Measurements from ENCODE around the gene RPP30.

RPP30 gene

DNA sequence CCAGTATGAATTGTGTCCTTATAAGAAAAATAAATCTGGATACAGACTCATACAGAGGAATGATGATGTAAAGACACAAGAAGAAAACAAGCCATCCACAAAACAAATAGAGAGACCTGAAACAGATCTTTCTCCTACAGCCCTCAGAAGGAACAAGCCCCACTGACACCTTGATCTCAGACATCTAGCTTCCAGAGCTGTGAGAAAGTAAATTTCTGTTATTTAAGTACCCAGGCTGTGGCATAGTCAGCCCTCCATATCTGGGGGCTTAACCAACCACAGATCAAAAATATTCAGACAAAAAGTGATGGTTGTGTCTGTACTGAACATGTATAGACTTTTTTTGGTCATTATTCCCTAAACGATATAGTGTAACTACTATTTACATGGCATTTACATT is 73.0 kb downstream of the RPP30 start:
- no peak for DNase-seq (ENCODE audit: low read depth in 2 of 2)

DNA sequence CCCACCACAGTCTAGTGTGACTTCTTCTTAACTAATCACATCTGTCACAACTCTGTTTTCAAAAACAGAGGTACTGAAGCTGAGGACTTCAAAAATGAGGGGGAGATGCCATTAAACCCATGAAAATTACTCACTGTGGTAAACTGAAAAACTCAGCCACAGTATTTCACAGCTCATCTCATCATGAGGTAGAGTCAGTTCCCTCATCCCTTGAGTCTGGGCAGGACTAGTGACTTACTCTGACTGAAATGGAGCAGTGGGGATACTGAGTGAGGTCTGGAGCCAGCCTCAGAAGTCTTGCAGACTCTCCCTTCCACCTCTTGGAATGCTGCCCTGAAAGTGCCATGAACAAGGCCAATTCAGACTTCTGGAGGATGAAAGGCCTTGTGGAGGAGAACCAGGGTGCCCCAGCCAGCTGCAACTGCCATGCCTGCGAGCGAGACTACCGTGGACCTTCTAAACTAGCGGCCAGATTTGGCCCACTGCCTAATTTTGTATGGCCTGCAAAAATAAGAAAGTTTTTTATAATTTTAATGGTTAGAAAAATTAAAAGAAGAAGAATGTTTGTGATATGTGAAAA is 73.8 kb downstream of the RPP30 start:
- no peak for DNase-seq (ENCODE audit: low read depth in 2 of 2)

DNA sequence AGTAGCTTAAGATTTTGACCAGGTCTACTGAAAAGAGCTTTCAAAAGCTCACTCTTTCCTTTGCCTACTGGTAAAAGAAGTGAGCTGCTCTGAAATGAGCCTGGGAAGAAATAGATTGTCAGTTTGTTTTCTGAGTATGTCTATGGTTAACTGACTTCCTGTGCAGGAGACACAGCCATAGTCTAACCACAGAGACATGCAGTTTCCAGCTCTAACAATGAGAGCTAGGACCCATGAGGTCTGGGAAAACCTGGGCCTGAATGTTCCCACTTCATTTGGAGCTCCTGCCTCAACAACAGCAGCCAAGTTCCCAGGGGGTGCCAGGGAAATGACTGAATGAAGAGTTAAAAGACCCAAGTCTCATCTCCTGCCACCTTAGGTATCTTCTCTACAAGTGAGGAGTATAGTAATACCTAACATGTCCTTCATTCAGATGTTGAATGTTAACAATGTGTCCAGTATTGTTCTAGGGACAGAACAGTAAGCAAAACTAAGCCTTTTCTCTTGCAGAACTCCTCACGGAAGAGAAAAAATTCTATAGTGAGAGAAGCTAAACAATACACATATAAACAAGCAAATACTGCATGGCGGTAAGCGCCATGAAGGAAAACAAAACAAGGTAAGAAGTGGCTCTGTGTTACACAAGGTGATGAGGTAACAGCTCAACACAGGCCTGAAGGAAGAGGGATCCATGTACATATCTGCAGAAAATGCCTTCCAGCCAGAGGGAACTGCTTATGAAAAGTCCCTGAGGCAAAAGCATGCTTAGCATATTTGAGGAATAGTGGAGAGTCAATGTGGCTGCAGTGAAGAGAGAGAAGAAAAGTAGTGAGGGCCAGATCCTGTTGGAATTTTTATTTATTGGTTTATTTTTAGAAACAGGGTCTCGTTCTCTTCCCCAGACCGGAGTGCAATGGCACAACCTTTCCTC is 75.5 kb downstream of the RPP30 start:
- peak in 1 of 2 experiments; percentile 28 for DNase-seq (ENCODE audit: low read depth in 2 of 2)

Data from fibroblast of skin of left quadriceps (primary cell).